Neuron (in vitro differentiated cells): ENCODE results near the gene JPH4.
"Not testable (repeated sequence)": the region's sequence is repeated elsewhere in the genome, so short reads cannot be mapped to it uniquely, and the experiment has no call there.

Source experiments
- H2AFZ ChIP-seq: one replicate; pipeline ENCODE4 v1.6.1; 2013; ENCODE audit warnings: low read depth, mild to moderate bottlenecking, inconsistent platforms, low read length, moderate library complexity
- H3K27me3 ChIP-seq: one replicate; pipeline ENCODE4 v1.6.1; 2013; ENCODE audit warnings: low read length; ENCODE audit not compliant: insufficient read depth
- H3K36me3 ChIP-seq: one replicate; pipeline ENCODE4 v1.6.1; 2013; ENCODE audit warnings: low read length; ENCODE audit not compliant: insufficient read depth
- H3K4me1 ChIP-seq: one replicate; pipeline ENCODE4 v1.6.1; 2013; ENCODE audit warnings: low read length; ENCODE audit not compliant: insufficient read depth
- H3K4me3 ChIP-seq: 2 replicates; pipeline ENCODE4 v1.5.1; 2013; ENCODE audit warnings: mild to moderate bottlenecking, low read length, moderate library complexity
- H3K9me3 ChIP-seq: one replicate; pipeline ENCODE4 v1.6.1; 2013; ENCODE audit warnings: low read length

JPH4 gene

GRCh38 chr14:23539248-23540140 is 39.1 kb downstream of the JPH4 start:
- H3K36me3 ChIP-seq = peaks cover 8% of the 10 kb centered on the region
- no peaks in the 10 kb centered on the region for H3K27me3 ChIP-seq
- H3K9me3 ChIP-seq = no peaks in the 10 kb centered on the region
- H3K4me1 ChIP-seq = peaks cover 3% of the 10 kb centered on the region
- no peak overlapping the region for H2AFZ ChIP-seq
- no peak overlapping the region for H3K4me3 ChIP-seq

DNA sequence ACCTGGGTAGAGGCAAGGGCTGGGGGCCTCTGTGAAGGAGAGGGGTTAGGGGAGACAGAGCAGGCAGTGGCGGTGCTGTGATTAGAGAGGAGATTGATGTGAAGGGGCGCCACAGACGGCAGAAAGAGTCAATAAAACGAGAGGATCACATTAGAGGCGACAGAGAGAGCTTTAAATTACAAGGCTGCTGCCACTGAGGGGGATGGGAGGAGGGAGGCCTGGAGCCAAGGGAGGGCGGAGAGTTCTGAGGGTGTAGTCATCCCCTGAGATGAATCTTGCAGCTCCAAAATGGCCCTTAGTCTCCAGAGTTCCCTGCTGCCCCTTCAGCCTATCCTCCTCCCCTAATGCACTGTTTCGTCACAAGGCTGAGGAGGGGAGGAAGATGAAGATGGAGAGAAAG is 39.8 kb downstream of the JPH4 start:
- peaks cover 3% of the 10 kb centered on the region for H3K4me1 ChIP-seq
- H3K4me3 ChIP-seq = no peak overlapping the region
- peaks cover 8% of the 10 kb centered on the region for H3K36me3 ChIP-seq
- H2AFZ ChIP-seq = no peak overlapping the region
- H3K27me3 ChIP-seq = no peaks in the 10 kb centered on the region
- no peaks in the 10 kb centered on the region for H3K9me3 ChIP-seq

- Histone ChIP-seq H3K4me1 (peaks cover 3% of the 10 kb centered on the region), H3K36me3 (peaks cover 7% of the 10 kb centered on the region), H2AFZ (no peak overlapping the region), H3K4me3 (no peak overlapping the region), H3K9me3 (no peaks in the 10 kb centered on the region), H3K27me3 (no peaks in the 10 kb centered on the region)
Measured at GRCh38 chr14:23538050-23538718, 40.4 kb downstream of the JPH4 start.

GRCh38 chr14:23537351-23538049 is 41.1 kb downstream of the JPH4 start:
- Histone ChIP-seq H3K4me1 (peaks cover 3% of the 10 kb centered on the region), H3K36me3 (peaks cover 8% of the 10 kb centered on the region), H3K9me3 (no peaks in the 10 kb centered on the region), H3K4me3 (no peak overlapping the region), H2AFZ (no peak overlapping the region), H3K27me3 (no peaks in the 10 kb centered on the region)

DNA sequence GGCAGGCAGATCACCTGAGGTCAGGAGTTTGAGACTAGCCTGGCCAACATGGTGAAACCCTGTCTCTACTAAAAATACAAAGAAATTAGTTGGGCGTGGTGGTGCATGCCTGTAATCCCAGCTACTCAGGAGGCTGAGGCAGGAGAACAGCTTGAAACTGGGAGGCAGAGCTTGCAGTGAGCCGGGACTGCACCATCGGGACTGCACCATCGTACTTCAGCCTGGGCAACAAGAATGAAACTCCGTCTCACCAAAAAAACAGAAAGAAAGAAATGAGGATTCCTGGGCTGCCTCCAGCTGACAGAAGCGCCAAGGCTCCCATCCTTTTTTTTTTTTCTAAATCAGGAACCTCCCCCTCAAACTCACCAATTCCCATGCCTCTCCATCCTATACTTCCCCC is 41.7 kb downstream of the JPH4 start:
- not testable (repeated sequence) for H3K4me3 ChIP-seq, H3K27me3 ChIP-seq, H3K4me1 ChIP-seq, H3K9me3 ChIP-seq, H2AFZ ChIP-seq
- peaks cover 11% of the 10 kb centered on the region for H3K36me3 ChIP-seq

GRCh38 chr14:23536494-23536893 is 42.1 kb downstream of the JPH4 start:
- Histone ChIP-seq H3K4me3 (no peak overlapping the region), H3K4me1 (peaks cover 3% of the 10 kb centered on the region), H3K27me3 (no peaks in the 10 kb centered on the region), H2AFZ (no peak overlapping the region), H3K36me3 (peaks cover 11% of the 10 kb centered on the region), H3K9me3 (no peaks in the 10 kb centered on the region)

GRCh38 chr14:23535943-23536342 is 42.6 kb downstream of the JPH4 start:
- Histone ChIP-seq H3K9me3 (no peaks in the 10 kb centered on the region), H3K4me1 (peaks cover 3% of the 10 kb centered on the region), H3K27me3 (no peaks in the 10 kb centered on the region), H2AFZ (no peak overlapping the region), H3K4me3 (no peak overlapping the region), H3K36me3 (peaks cover 11% of the 10 kb centered on the region)

DNA sequence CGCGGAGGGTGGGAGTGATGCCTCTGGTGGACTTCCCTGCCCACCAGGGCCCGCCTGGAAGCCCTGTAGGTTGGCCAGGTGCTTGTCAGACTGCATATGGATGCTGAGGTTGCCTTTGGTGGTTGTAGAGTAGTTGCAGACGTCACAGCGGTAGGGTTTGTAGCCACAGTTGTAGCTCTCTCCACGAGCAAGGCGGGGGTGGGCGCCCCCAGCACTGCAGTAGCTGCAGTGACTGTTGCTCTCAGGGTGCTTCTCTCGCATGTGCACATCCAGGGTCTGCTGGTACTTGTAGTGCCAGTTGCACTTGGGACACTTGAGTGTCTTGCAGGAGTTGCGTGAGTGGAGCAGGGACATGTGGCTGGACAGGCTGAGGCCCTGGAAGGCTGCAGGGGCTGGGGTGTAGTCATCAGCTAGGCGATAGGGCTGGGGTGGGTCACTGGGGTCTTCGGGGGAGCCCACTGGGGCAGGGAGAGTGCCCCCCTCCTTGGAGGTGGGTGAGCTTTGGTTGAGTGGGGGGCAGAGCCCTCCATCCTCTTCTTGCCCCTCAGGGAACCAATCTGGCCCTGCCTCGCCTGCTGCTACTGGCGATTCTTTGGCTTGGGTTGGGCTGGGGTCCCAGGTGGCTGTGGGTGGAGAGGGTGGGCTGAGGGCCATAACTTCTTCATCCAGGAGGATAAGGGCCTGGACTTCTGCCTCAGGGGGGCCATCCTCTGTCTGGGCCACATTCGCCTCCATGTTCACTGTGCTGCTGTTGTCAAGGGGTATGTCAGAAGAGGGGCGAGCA is 44.7 kb downstream of the JPH4 start:
- H2AFZ ChIP-seq = no peak overlapping the region
- peaks cover 11% of the 10 kb centered on the region for H3K36me3 ChIP-seq
- H3K9me3 ChIP-seq = no peaks in the 10 kb centered on the region
- no peaks in the 10 kb centered on the region for H3K4me1 ChIP-seq
- no peak overlapping the region for H3K4me3 ChIP-seq
- H3K27me3 ChIP-seq = no peaks in the 10 kb centered on the region

DNA sequence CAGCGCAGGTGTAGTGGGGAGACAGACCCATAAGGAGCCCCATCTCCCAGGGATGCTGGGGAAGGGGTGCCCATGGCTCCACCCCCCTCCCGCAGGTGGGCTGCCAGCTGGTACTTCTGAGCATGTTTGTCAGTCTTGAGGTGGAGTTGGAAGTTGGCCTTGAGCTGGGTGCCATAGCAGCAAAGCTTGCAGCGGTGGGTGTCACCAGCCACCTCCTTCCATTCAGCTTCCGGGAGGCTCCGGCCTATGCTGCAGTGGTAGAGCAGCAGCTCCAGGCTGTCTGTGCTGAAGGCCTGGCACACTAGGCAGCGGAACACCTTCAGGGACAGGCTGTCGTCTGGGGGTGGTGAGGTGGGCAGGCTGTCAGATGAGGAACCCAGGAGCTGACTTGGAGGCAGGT is 45.9 kb downstream of the JPH4 start:
- Histone ChIP-seq H3K4me3 (no peak overlapping the region), H2AFZ (no peak overlapping the region), H3K4me1 (no peaks in the 10 kb centered on the region), H3K27me3 (no peaks in the 10 kb centered on the region), H3K9me3 (no peaks in the 10 kb centered on the region), H3K36me3 (peaks cover 11% of the 10 kb centered on the region)

DNA sequence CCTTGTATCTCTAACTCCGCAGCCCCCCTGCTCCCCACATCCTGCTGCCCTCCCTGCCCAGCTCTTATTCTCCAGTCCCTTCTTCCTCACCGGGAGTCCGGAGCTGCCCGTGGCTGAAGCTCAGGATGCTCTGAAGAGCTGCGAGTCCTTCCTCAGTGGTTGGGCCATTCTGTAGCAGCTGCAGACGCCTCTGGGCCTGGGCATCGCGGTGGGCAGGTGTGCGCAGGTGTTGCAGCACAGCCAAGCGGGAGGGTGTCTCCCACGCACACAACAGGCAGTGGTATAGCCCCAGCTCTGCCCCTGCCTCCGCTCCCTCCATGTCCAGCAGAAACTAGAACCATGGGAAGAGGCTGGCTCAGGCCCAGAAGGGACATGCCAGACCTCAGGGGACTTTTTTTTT is 47.2 kb downstream of the JPH4 start:
- H3K4me1 ChIP-seq = no peaks in the 10 kb centered on the region
- no peak overlapping the region for H3K4me3 ChIP-seq

GRCh38 chr14:23530375-23531055 is 48.1 kb downstream of the JPH4 start:
- H3K27me3 ChIP-seq = no peaks in the 10 kb centered on the region
- peaks cover 25% of the 10 kb centered on the region for H3K36me3 ChIP-seq
- no peaks in the 10 kb centered on the region for H3K4me1 ChIP-seq
- no peak overlapping the region for H2AFZ ChIP-seq
- no peak overlapping the region for H3K4me3 ChIP-seq
- no peaks in the 10 kb centered on the region for H3K9me3 ChIP-seq

More for the DNA sequence above, 47.2 kb downstream of the JPH4 start:
- Histone ChIP-seq H3K9me3 (no peaks in the 10 kb centered on the region), H3K27me3 (no peaks in the 10 kb centered on the region), H2AFZ (no peak overlapping the region), H3K36me3 (peaks cover 18% of the 10 kb centered on the region)

DNA sequence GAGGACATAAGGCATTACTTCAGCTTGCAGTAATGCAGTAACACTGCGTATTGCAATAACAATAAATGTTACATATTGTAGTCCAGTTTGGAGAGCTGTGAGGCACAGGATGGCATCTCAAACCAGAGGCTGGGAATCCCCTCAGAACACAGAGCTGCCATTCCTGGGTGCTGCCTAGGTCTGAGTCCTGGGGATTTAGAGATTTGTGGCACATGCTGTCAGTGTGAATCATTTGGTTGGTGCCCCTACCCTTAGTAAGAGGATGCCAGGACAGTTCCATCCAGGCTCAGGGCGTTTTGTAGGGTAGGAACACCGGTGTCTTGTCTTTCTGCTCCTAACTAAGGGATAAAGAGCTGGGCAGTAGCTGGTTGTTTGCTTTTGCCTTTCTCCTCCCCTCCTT is 49.6 kb downstream of the JPH4 start:
- H3K9me3 ChIP-seq = no peaks in the 10 kb centered on the region
- no peaks in the 10 kb centered on the region for H3K4me1 ChIP-seq
- no peaks in the 10 kb centered on the region for H3K27me3 ChIP-seq
- H2AFZ ChIP-seq = no peak overlapping the region
- H3K36me3 ChIP-seq = peaks cover 24% of the 10 kb centered on the region
- H3K4me3 ChIP-seq = no peak overlapping the region
